ENCODE results near the gene POP5.
"Not testable (repeated sequence)": the region's sequence is repeated elsewhere in the genome, so short reads cannot be mapped to it uniquely, and the experiment has no call there.

The POP5 gene

GRCh38 chr12:120625557-120626419 lies 44.6 kb upstream of the POP5 start:
- H2BK12ac ChIP-seq (ENCODE audit: low read length in 2 of 2) = no peak overlapping the region
- no peak overlapping the region for H2BK120ac ChIP-seq (ENCODE audit: low read depth, low read length)
- no peak overlapping the region for H2BK15ac ChIP-seq (ENCODE audit: low read depth, poor library complexity, severe bottlenecking)
- no peaks in the 10 kb centered on the region for H3K9me3 ChIP-seq (ENCODE audit: control insufficient read depth, low read length)
- H2BK5ac ChIP-seq (ENCODE audit: low read depth, low read length, poor library complexity, severe bottlenecking) = no peak overlapping the region
- no peak overlapping the region for H2AFZ ChIP-seq (ENCODE audit: low read depth, low read length)
- H3K23ac ChIP-seq (ENCODE audit: low read length in 2 of 2) = no peak overlapping the region
- no peak overlapping the region for H3K27ac ChIP-seq (ENCODE audit: low read length, poor library complexity, severe bottlenecking)
- H3K4me2 ChIP-seq (ENCODE audit: low read length, poor library complexity, severe bottlenecking) = no peak overlapping the region
- H3K79me1 ChIP-seq (replicated peaks; ENCODE audit: low read length, poor library complexity, severe bottlenecking) = no peaks in the 10 kb centered on the region
- H3K27me3 ChIP-seq (ENCODE audit: control insufficient read depth in 1 of 2, insufficient read depth in 1 of 2, low read length in 2 of 2) = peaks cover 23 to 33% of the 10 kb centered on the region in 2 experiments
- H3K18ac ChIP-seq (ENCODE audit: low read depth in 1 of 2, low read length in 2 of 2) = no peak overlapping the region
- no peak overlapping the region for H3K9ac ChIP-seq (ENCODE audit: low read length)
- no peak overlapping the region for H4K91ac ChIP-seq (ENCODE audit: low read length)
- H4K8ac ChIP-seq (ENCODE audit: low read length) = no peak overlapping the region
- H3K4me3 ChIP-seq (ENCODE audit: insufficient read depth in 1 of 2, low read depth in 1 of 2, low read length in 2 of 2) = no peak overlapping the region
- no peaks in the 10 kb centered on the region for H3K36me3 ChIP-seq (ENCODE audit: control insufficient read depth in 1 of 2, insufficient read depth in 2 of 2, low read depth in 1 of 2, low read length in 2 of 2)
- no peak for DNase-seq
- 71% methylated on average over 26 of the region's 26 CpGs for WGBS
- peaks cover 4% of the 10 kb centered on the region for H3K4me1 ChIP-seq (ENCODE audit: control insufficient read depth, insufficient read depth, low read depth, low read length)
- no peak overlapping the region for H3K4ac ChIP-seq (ENCODE audit: low read depth in 1 of 2, low read length in 2 of 2)
- no peak overlapping the region for H3K14ac ChIP-seq (ENCODE audit: low read length in 2 of 2)
- no peak overlapping the region for H2AK5ac ChIP-seq (ENCODE audit: low read length, severe bottlenecking)

GRCh38 chr12:120620624-120621023 lies 39.4 kb upstream of the POP5 start:
- no peak overlapping the region for H3K23ac ChIP-seq (ENCODE audit: low read length in 2 of 2)
- H3K79me1 ChIP-seq (replicated peaks; ENCODE audit: low read length, poor library complexity, severe bottlenecking) = no peaks in the 10 kb centered on the region
- H4K91ac ChIP-seq (ENCODE audit: low read length) = no peak overlapping the region
- H3K27me3 ChIP-seq (ENCODE audit: control insufficient read depth in 1 of 2, insufficient read depth in 1 of 2, low read length in 2 of 2) = peaks cover 34 to 45% of the 10 kb centered on the region in 2 experiments
- WGBS = 85% methylated on average over 1 of the region's 2 CpGs
- DNase-seq = no peak
- no peak overlapping the region for H2BK12ac ChIP-seq (ENCODE audit: low read length in 2 of 2)
- H3K9me3 ChIP-seq (ENCODE audit: control insufficient read depth, low read length) = peaks cover 3% of the 10 kb centered on the region
- no peak overlapping the region for H2AFZ ChIP-seq (ENCODE audit: low read depth, low read length)
- no peak overlapping the region for H3K27ac ChIP-seq (ENCODE audit: low read length, poor library complexity, severe bottlenecking)
- no peak overlapping the region for H2AK5ac ChIP-seq (ENCODE audit: low read length, severe bottlenecking)
- no peaks in the 10 kb centered on the region for H3K36me3 ChIP-seq (ENCODE audit: control insufficient read depth in 1 of 2, insufficient read depth in 2 of 2, low read depth in 1 of 2, low read length in 2 of 2)
- no peak overlapping the region for H2BK5ac ChIP-seq (ENCODE audit: low read depth, low read length, poor library complexity, severe bottlenecking)
- H3K9ac ChIP-seq (ENCODE audit: low read length) = no peak overlapping the region
- no peak overlapping the region for H3K14ac ChIP-seq (ENCODE audit: low read length in 2 of 2)
- no peak overlapping the region for H2BK120ac ChIP-seq (ENCODE audit: low read depth, low read length)
- no peak overlapping the region for H2BK15ac ChIP-seq (ENCODE audit: low read depth, poor library complexity, severe bottlenecking)
- no peak overlapping the region for H3K18ac ChIP-seq (ENCODE audit: low read depth in 1 of 2, low read length in 2 of 2)
- H3K4me3 ChIP-seq (ENCODE audit: insufficient read depth in 1 of 2, low read depth in 1 of 2, low read length in 2 of 2) = no peak overlapping the region
- H4K8ac ChIP-seq (ENCODE audit: low read length) = no peak overlapping the region
- H3K4ac ChIP-seq (ENCODE audit: low read depth in 1 of 2, low read length in 2 of 2) = no peak overlapping the region
- H3K4me1 ChIP-seq (ENCODE audit: control insufficient read depth, insufficient read depth, low read depth, low read length) = peaks cover under 1% of the 10 kb centered on the region
- no peak overlapping the region for H3K4me2 ChIP-seq (ENCODE audit: low read length, poor library complexity, severe bottlenecking)

- Histone ChIP-seq H3K9ac (ENCODE audit: low read length) (no peak overlapping the region), H3K4me2 (ENCODE audit: low read length, poor library complexity, severe bottlenecking) (no peak overlapping the region), H2AFZ (ENCODE audit: low read depth, low read length) (no peak overlapping the region), H3K23ac (ENCODE audit: low read length in 2 of 2) (no peak overlapping the region), H3K4ac (ENCODE audit: low read depth in 1 of 2, low read length in 2 of 2) (no peak overlapping the region), H2AK5ac (ENCODE audit: low read length, severe bottlenecking) (no peak overlapping the region), H3K79me1 (replicated peaks; ENCODE audit: low read length, poor library complexity, severe bottlenecking) (no peaks in the 10 kb centered on the region), H3K18ac (ENCODE audit: low read depth in 1 of 2, low read length in 2 of 2) (no peak overlapping the region), H3K36me3 (ENCODE audit: control insufficient read depth in 1 of 2, insufficient read depth in 2 of 2, low read depth in 1 of 2, low read length in 2 of 2) (no peaks in the 10 kb centered on the region), H3K9me3 (ENCODE audit: control insufficient read depth, low read length) (peaks cover 3% of the 10 kb centered on the region), H3K4me3 (ENCODE audit: insufficient read depth in 1 of 2, low read depth in 1 of 2, low read length in 2 of 2) (no peak overlapping the region), H3K4me1 (ENCODE audit: control insufficient read depth, insufficient read depth, low read depth, low read length) (no peaks in the 10 kb centered on the region), H3K27me3 (ENCODE audit: control insufficient read depth in 1 of 2, insufficient read depth in 1 of 2, low read length in 2 of 2) (peaks cover 34 to 54% of the 10 kb centered on the region in 2 experiments), H4K91ac (ENCODE audit: low read length) (no peak overlapping the region), H2BK15ac (ENCODE audit: low read depth, poor library complexity, severe bottlenecking) (no peak overlapping the region), H3K27ac (ENCODE audit: low read length, poor library complexity, severe bottlenecking) (no peak overlapping the region), H2BK5ac (ENCODE audit: low read depth, low read length, poor library complexity, severe bottlenecking) (no peak overlapping the region), H3K14ac (ENCODE audit: low read length in 2 of 2) (no peak overlapping the region), H2BK12ac (ENCODE audit: low read length in 2 of 2) (no peak overlapping the region), H2BK120ac (ENCODE audit: low read depth, low read length) (no peak overlapping the region), H4K8ac (ENCODE audit: low read length) (no peak overlapping the region)
- no peak for DNase-seq
- 53% methylated on average over 6 of the region's 8 CpGs for WGBS
Observed at GRCh38 chr12:120618954-120619615, 37.9 kb upstream of the POP5 start.

GRCh38 chr12:120617767-120618166 lies 36.6 kb upstream of the POP5 start:
- not testable (repeated sequence) for H3K14ac ChIP-seq (ENCODE audit: low read length in 2 of 2); DNase-seq; H3K4ac ChIP-seq (ENCODE audit: low read depth in 1 of 2, low read length in 2 of 2); H3K4me1 ChIP-seq (ENCODE audit: control insufficient read depth, insufficient read depth, low read depth, low read length); H4K91ac ChIP-seq (ENCODE audit: low read length); H3K79me1 ChIP-seq (replicated peaks; ENCODE audit: low read length, poor library complexity, severe bottlenecking); H3K9me3 ChIP-seq (ENCODE audit: control insufficient read depth, low read length); H2BK5ac ChIP-seq (ENCODE audit: low read depth, low read length, poor library complexity, severe bottlenecking); H4K8ac ChIP-seq (ENCODE audit: low read length); H3K36me3 ChIP-seq (ENCODE audit: control insufficient read depth in 1 of 2, insufficient read depth in 2 of 2, low read depth in 1 of 2, low read length in 2 of 2); H2AFZ ChIP-seq (ENCODE audit: low read depth, low read length); H3K18ac ChIP-seq (ENCODE audit: low read depth in 1 of 2, low read length in 2 of 2); H3K23ac ChIP-seq (ENCODE audit: low read length in 2 of 2); H2BK15ac ChIP-seq (ENCODE audit: low read depth, poor library complexity, severe bottlenecking); H3K4me2 ChIP-seq (ENCODE audit: low read length, poor library complexity, severe bottlenecking); H3K27ac ChIP-seq (ENCODE audit: low read length, poor library complexity, severe bottlenecking); H2BK12ac ChIP-seq (ENCODE audit: low read length in 2 of 2); H3K9ac ChIP-seq (ENCODE audit: low read length); H3K4me3 ChIP-seq (ENCODE audit: insufficient read depth in 1 of 2, low read depth in 1 of 2, low read length in 2 of 2); H2AK5ac ChIP-seq (ENCODE audit: low read length, severe bottlenecking); H2BK120ac ChIP-seq (ENCODE audit: low read depth, low read length)
- 92% methylated on average over 4 of the region's 4 CpGs for WGBS
- peaks cover 37 to 60% of the 10 kb centered on the region in 2 experiments for H3K27me3 ChIP-seq (ENCODE audit: control insufficient read depth in 1 of 2, insufficient read depth in 1 of 2, low read length in 2 of 2)
